Fibroblast of skin of abdomen (primary cell): ENCODE measurements around the gene SERPINA6. TPM values are rescaled to one million over a fixed set of nuclear protein-coding genes. Genes with fewer than 3 reads are reported as not detected.
"Not testable (repeated sequence)": the region's sequence is repeated elsewhere in the genome, so short reads cannot be mapped to it uniquely, and the experiment has no call there.

Source experiments
- DNase-seq: peaks from one replicate; pipeline ENCODE4 v3.0.0-alpha.2; 2013
- polyA plus RNA-seq, 2 experiments: library from polyadenylated mRNA; unstranded; fragments of 120-200 nt; gene quantifications; one replicate each; pipeline ENCODE4 v1.2.1, GENCODE V29; 2013; ENCODE audit not compliant: insufficient read length in 2 of 2

Gene SERPINA6
- polyA plus RNA-seq (2013, experiment 1 of 2; ENCODE audit: insufficient read length) = not detected
- not detected for polyA plus RNA-seq (2013, experiment 2 of 2; ENCODE audit: insufficient read length)

DNA sequence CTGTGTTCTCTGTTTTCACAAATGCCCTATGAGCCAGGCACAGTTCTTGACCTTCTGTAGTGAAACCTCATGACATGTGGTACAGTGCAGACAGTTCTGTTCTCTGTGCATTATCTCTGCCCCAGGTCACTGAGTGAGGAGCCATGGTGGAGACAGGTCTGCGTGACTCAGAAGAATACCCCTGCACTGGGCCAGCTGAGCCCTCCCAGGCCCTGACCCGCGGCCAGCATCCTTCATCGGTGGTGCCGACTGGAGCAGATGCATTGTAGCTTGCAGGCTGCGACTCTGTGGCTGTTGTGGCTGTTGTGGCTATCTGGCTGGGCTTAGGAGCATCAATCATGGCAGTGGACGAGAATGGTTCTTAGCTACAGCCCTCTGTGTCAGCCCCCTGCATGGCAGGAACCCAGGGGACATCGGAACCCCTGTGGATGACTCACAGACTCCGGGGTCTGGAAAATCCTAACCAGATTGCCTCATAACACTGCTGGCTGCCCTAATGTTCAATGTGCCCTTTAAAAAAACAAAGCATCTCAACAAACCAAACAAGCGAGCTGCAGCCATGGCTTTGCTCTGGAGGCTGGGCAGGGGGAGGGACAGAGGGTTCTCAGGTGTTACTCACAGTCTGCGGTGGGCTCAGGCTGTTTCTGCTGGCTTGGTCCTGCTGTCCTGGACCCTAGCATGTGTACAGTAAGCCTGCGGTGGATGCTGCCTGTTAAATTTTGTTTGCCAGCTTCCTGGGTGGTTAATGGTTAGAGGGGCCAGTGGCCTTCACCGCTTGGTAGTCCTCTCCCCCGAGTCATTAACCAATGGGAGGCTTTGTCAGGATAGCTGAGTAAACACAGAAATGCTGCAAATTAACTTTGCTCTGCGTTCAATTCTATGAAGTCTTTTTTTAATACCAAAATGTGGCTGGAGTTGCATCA is at the start of gene SERPINA6:
SERPINA6 (minus strand) TSS at position 689 of the 923 bp plus-strand sequence. CDS start 8,688 bp downstream, outside the sequence.
- peak; percentile 30 for DNase-seq

DNA sequence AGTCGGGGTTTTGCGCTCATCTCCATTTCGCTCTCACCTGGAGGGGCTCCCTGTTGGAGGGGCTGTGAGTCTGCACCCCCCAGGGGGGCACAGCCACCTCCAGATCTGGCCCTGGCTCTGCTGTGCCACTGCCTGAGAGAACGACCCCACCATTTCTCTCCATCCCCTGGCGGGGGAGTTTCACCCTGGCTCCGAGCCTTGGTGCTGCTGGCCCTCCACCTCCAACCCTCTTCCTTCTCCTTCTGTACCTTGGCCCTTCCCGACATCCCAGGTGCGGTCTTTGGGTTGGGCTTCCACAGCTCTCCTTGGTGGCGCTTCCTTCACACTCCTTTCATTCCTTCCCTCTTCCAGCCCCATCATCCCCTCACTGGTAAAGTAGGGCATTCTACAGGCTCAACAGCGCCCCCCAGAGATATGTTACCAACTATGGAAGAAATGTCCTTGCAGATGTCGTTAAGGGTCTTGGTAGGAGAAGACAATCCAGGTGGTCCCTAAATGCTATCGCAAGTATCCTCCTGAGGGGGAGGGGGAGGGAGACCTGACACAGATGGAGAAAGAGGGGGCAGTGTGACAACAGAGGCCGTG is 49.0 kb upstream of the SERPINA6 start:
- no peak for DNase-seq

DNA sequence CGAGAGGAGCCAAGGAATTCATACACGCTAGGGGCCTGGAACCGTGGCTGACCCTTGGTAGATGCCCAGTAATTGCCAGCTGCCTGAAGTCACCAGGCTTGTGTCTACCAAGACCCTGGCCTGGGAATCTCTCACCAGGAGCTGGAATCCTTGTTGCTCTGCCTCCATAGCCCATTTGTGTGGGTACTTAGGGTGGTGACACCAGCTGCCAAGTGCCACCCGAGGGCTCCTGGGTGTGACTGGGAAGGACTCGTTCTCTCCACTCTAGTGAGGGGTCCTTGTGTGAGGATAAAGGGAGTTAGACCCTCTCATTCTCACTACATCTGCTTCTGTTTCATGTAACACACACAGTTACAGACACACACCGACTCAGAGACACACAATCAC is 47.4 kb upstream of the SERPINA6 start:
- DNase-seq = no peak

DNA sequence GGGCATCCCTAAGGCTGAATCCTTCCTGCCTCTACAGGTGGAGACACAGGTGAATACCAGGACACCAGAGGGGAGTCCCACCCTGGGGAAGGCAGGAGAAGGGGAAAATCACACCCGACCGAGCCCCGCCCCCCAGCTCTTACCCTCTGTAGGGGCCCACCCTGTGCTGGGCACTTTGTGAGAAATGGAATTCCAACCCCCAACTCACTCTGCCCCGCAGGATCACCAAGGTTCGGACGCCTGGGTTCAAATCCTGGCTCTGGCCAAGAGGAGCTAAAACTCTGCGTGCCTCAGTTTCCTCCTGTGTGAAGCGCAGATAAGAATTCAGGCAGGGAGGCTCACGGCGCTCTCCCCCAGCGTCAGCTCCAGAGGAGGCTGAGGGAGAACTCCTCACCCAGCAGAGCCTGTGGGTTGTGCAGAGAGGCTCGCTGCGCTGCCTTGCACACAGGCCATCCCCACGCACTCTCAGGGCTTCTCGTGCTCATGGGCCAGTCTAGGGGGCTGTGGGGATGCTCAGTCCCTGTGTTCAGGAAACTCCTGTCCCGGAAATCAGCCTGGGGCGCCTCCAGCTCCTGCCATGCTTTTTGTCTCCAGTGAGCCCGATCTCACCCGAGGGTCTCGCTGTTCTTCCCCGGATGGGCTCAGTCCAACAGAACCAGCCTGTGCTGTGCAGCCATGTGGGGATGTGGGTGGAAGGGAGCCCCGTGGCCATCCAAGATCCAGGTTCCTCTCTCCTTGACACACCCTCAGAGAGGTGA is 46.8 kb upstream of the SERPINA6 start:
- DNase-seq = not testable (repeated sequence)

DNA sequence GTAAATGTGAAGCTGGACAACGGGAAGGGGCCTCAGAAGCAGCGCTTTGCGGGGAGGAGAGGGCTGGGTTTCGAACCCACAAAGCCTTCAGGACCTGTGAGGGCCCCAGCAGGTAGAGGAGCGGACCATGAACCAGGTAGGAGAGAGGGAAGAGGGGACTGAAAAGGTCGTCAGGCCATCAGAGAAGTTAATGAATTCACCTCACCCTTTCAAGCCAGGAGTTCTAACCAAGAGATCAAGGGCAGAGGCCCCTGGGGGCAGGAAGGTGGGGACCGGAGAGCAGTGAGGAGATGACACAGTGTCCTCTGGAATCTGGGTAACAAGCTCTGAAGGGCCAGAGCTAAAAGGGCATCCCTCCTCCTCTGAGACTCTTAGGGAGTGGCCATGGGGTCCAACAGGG is 45.8 kb upstream of the SERPINA6 start:
- no peak for DNase-seq

- DNase-seq = no peak
Observed at GRCh38 chr14:94368243-94368590, 45.1 kb upstream of the SERPINA6 start.

- no peak for DNase-seq
Observed at GRCh38 chr14:94367347-94368242, 44.5 kb upstream of the SERPINA6 start.

DNA sequence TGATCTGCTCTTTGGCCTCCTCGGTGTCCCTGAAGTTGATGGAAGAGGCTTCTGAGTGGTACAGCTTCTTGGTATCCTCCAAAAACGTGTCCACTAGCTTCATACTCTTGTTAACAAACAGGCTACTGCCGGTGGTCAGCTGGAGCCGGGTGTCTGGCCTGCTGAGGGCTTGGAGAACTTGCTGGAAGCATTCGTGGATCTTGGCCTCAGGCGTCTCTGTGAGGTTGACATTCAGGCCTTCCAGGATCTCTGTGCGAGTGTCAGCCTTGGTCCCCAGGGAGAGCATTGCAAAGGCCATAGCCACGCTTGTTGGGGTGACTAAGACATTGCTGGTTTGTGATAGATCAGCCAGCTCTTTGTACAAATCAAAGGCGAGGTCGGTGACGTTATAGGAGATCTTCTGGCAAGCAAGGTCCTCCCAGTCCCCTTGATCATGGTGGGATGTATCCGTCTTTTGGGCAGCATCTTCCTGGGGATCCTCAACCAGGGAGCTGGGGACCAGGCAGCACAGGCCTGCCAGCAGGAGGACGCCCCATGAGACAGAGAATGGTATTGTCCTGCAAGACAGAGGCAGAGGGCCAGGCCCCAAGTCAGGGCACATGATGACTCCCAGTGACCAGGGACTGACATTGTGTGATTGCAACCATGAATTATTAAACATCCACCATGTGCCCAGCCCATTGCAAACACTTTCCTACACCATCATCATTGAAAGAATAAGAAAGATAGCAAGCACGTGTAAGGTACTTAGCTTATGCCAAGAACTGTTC is 43.2 kb upstream of the SERPINA6 start, which contains the start of gene SERPINA2:
SERPINA2 (minus strand) TSS at position 553 of the 770 bp plus-strand sequence.
- no peak for DNase-seq

DNA sequence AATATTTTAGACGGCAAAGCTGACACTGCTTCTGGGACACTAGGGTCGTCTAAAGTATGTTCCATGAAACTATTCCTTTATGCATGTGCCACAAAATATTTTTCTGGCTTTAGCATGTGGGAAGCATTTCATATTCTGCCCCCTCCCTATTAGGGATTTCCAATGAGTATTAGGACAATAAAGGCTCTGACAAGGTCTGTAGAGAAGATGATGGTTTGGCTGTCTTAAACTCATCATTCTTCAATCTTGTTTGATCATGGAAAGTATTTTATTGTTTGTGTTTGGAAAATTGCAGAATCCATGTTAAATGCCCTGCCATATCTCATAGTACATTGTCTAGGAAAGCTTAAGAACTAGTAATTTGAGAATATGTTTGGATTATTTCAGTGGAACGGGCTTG is 42.5 kb upstream of the SERPINA6 start:
- DNase-seq = no peak

DNA sequence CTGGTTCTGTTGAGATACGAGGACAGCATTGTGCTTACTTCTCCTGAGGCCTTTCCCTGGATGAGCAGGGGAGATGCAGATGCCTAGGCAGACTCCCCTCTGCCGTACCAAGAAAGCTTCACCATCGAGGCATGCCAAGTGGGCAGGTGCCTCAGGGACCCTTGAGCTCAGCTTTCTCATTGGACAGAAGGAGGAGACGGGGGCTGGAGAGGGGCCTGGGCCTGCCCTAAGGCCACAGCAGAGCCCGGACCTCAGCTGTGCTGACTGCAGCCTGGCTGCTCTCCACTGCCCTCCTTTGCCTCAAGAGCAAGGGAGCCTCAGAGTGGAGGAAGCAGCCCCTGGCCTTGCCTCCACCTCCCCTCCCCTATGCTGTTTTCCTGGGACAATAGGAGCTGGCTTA is 41.8 kb upstream of the SERPINA6 start:
- no peak for DNase-seq

DNA sequence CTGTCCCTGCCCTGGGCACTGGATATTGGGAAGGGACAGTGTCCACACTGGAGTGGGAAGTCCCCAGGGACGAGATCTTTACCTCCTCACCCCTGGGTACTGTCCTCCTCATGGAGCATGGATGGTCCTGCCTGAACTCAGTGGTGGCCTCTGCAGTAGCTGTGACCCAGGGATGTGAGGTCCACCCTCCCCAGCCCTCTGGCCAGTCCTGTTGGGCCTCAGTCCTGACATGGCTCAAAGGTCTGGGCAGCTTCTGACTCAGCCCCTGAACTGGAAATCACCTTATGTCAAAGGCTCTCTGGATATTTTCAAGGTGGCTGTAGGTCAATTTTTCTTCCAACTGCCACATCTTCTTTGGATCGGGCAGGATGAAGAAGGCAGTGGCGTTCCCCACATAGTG is 40.9 kb upstream of the SERPINA6 start:
- DNase-seq = no peak

DNA sequence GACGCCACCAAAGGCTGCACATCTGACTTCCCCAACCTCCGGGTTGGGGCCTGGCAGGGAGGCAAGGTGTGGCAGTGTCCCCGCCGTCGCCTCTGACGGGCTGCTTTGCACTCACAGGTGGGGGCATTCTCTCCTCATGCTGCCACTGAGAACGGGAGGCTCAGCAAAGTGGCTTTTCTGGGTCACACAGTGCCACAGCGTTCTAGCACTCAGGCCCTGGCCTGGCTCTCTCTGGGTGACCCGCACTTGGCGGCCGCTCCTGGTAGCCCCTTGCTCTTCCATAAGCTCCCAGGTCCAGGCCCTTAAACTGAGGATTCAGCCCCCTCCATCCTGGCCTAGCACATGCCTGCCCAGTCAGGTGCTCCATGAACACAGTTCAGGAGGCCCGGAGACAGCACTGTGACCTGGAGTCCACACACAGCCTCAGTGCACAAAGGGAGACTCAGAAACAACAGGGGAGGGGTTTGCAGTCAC is 40.1 kb upstream of the SERPINA6 start:
- DNase-seq = no peak

GRCh38 chr14:94362614-94363133 is 39.5 kb upstream of the SERPINA6 start:
- DNase-seq = no peak

DNA sequence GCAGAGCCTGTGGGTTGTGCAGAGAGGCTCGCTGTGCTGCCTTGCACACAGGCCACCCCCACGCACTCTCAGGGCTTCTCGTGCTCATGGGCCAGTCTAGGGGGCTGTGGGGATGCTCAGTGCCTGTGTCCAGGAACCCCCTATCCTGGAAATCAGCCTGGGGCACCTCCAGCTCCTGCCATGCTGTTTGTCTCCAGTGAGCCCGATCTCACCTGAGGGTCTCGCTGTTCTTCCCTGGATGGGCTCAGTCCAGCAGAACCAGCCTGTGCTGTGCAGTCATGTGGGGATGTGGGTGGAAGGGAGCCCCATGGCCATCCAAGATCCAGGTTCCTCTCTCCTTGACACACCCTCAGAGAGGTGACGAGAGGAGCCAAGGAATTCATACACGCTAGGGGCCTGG is 38.5 kb upstream of the SERPINA6 start:
- no peak for DNase-seq

- no peak for DNase-seq
Observed at GRCh38 chr14:94360945-94361565, 37.9 kb upstream of the SERPINA6 start.

DNA sequence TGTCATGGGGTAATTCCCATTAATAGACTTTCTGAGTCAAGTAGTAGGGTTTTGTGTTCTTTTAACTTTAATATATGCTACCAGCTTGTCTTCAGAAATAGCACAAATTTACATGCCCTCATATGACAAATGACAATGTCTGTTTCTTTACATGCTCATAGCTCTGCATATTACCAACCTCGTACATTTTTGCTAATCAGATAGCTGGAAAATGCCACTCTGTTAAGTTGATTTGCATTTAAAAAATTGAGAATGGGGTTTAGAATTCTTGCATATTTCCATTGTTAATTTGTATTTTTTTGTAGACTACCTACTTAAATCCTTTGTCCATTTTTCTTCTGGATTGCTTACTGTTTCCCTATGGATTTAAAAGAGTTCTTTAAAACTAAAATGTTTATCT is 34.0 kb upstream of the SERPINA6 start:
- DNase-seq = no peak

GRCh38 chr14:94356379-94357056 is 33.4 kb upstream of the SERPINA6 start:
- no peak for DNase-seq

DNA sequence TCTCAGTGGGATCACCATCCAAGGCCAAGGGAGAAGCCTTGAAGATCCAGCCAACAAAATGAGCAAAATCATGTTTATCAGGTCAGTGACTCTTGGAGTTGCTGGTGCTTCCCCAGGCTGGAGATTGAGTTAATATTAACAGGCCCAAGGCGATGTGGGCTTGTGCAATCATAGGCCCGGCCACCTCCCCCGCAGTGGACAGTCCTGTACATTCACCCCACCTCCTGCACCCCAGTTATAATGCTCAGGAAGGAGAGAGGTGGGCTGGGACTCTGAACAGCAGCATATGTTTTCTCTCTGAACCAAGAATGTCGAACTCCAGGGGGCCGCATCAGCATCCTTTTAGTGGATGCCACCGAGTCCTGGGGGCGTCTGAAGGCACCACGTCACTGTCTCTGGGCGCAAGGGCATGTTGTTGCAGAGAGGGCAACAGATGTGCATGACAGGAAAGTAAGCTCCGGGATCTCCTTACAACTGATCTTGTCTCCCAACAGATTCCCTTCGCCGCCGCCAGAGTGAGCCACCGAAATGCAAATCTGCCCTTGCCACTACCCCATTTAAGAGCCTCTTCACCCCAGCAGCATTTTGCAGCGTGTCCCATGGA is 32.2 kb upstream of the SERPINA6 start:
- DNase-seq = peak; percentile 53

- no peak for DNase-seq
Observed at GRCh38 chr14:94354638-94355185, 31.6 kb upstream of the SERPINA6 start.
